ENCODE measurements around the gene ADORA2A.

The ADORA2A gene

DNA sequence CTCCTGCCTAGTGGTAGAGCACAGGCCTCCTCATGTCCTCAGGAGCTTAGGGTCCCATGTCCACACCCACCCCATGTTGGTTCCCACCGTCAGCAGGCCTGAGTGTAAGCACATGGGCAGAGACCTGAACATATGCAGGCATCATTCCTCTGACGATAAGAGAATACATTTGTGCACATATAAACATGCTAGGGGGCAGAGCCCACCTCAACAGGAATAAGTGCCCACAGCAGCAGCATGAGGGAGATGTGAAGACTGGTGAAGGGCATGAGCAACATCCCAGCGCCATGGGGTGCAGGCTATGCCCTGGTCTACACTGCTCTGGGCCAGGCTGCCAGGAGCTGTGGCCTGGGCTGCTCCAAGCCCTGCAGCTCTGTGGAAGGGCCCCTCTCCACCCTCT lies 16.9 kb downstream of the ADORA2A start:
- no peak for TF ChIP-seq TAF1 (IDR thresholded peaks at IDR 0.05; ENCODE audit: borderline replicate concordance, insufficient read depth, low read length)
- no peak for TF ChIP-seq FOXP2 (optimal IDR thresholded peaks at IDR 0.05; ENCODE audit: borderline replicate concordance, extremely low read depth, extremely low read length, insufficient read depth)
- TF ChIP-seq REST (IDR thresholded peaks at IDR 0.05; ENCODE audit: insufficient read depth in 1 of 2, low read depth in 2 of 2, low read length in 2 of 2): no peak
- no peak for TF ChIP-seq SIN3A (IDR thresholded peaks at IDR 0.05; ENCODE audit: borderline replicate concordance, insufficient read depth, low read length)
- TF ChIP-seq POLR2AphosphoS5 (IDR thresholded peaks at IDR 0.05; ENCODE audit: low read depth, low read length): no peak

- TF ChIP-seq FOXP2 (optimal IDR thresholded peaks at IDR 0.05; ENCODE audit: borderline replicate concordance, extremely low read depth, extremely low read length, insufficient read depth) (peak; percentile 25), POLR2AphosphoS5 (IDR thresholded peaks at IDR 0.05; ENCODE audit: low read depth, low read length) (no peak)
Observed at GRCh38 chr22:24444729-24445466, 17.5 kb downstream of the ADORA2A start.

- TF ChIP-seq SIN3A (IDR thresholded peaks at IDR 0.05; ENCODE audit: borderline replicate concordance, insufficient read depth, low read length): no peak
- TF ChIP-seq FOXP2 (optimal IDR thresholded peaks at IDR 0.05; ENCODE audit: borderline replicate concordance, extremely low read depth, extremely low read length, insufficient read depth): peak; percentile 6
Observed at GRCh38 chr22:24445481-24446259, 18.3 kb downstream of the ADORA2A start.

DNA sequence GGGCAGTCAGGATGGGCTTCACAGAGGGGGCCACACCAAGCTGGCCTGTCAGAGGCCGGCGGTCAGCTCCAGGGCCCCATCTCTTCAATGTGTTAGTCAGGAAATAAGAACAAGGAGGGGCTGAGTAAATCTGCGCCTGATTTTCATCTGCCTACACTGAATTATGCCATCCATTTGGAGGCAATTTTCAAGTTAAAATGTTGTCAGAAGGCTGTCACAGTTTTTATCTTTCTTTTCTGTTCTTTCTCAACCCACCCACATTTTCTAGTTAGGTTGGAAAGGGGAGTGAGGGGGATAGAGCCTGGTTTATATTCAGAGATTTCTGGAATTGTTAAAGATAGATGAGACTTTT lies 18.8 kb downstream of the ADORA2A start:
- TF ChIP-seq FOXP2 (optimal IDR thresholded peaks at IDR 0.05; ENCODE audit: borderline replicate concordance, extremely low read depth, extremely low read length, insufficient read depth) (no peak), TAF1 (IDR thresholded peaks at IDR 0.05; ENCODE audit: borderline replicate concordance, insufficient read depth, low read length) (no peak), REST (IDR thresholded peaks at IDR 0.05; ENCODE audit: insufficient read depth in 1 of 2, low read depth in 2 of 2, low read length in 2 of 2) (no peak), SIN3A (IDR thresholded peaks at IDR 0.05; ENCODE audit: borderline replicate concordance, insufficient read depth, low read length) (no peak), POLR2AphosphoS5 (IDR thresholded peaks at IDR 0.05; ENCODE audit: low read depth, low read length) (no peak)

GRCh38 chr22:24450610-24451009 lies 23.2 kb downstream of the ADORA2A start:
- TF ChIP-seq TAF1 (IDR thresholded peaks at IDR 0.05; ENCODE audit: borderline replicate concordance, insufficient read depth, low read length): no peak
- no peak for TF ChIP-seq POLR2AphosphoS5 (IDR thresholded peaks at IDR 0.05; ENCODE audit: low read depth, low read length)
- TF ChIP-seq SIN3A (IDR thresholded peaks at IDR 0.05; ENCODE audit: borderline replicate concordance, insufficient read depth, low read length): no peak
- no peak for TF ChIP-seq FOXP2 (optimal IDR thresholded peaks at IDR 0.05; ENCODE audit: borderline replicate concordance, extremely low read depth, extremely low read length, insufficient read depth)
- no peak for TF ChIP-seq REST (IDR thresholded peaks at IDR 0.05; ENCODE audit: insufficient read depth in 1 of 2, low read depth in 2 of 2, low read length in 2 of 2)

- TF ChIP-seq TAF1 (IDR thresholded peaks at IDR 0.05; ENCODE audit: borderline replicate concordance, insufficient read depth, low read length) (no peak), SIN3A (IDR thresholded peaks at IDR 0.05; ENCODE audit: borderline replicate concordance, insufficient read depth, low read length) (no peak), POLR2AphosphoS5 (IDR thresholded peaks at IDR 0.05; ENCODE audit: low read depth, low read length) (no peak), REST (IDR thresholded peaks at IDR 0.05; ENCODE audit: insufficient read depth in 1 of 2, low read depth in 2 of 2, low read length in 2 of 2) (no peak), FOXP2 (optimal IDR thresholded peaks at IDR 0.05; ENCODE audit: borderline replicate concordance, extremely low read depth, extremely low read length, insufficient read depth) (no peak)
Observed at GRCh38 chr22:24451162-24451561, 23.8 kb downstream of the ADORA2A start.

All from PFSK-1 (cell line).